Measurements from ENCODE around the gene THAP7. TPM values are rescaled to one million over a fixed set of nuclear protein-coding genes. Genes with fewer than 3 reads are reported as not detected.

THAP7 gene
- total and polyA plus RNA-seq, 2 of the 4 experiments (the other 2 are of a cell fraction), result 14.2 to 19.8 TPM

GRCh38 chr22:20988573-20989322, 13.2 kb downstream of the THAP7 start:
- no peak overlapping the region for H3K4me3 ChIP-seq (ENCODE audit: insufficient read depth, low read depth, low read length)
- H3K4me1 ChIP-seq (ENCODE audit: control insufficient read depth, insufficient read depth, low read length), result no peaks in the 10 kb centered on the region
- no peak overlapping the region for H3K9ac ChIP-seq (ENCODE audit: low read depth, low read length)
- no peaks in the 10 kb centered on the region for H3K9me3 ChIP-seq (ENCODE audit: control insufficient read depth, insufficient read depth, low read length)
- H3K79me1 ChIP-seq (ENCODE audit: low read depth in 1 of 2, low read length in 2 of 2), result peaks cover 6 to 22% of the 10 kb centered on the region in 2 experiments; a peak in 3 of 4 replicates
- H3K9me1 ChIP-seq (ENCODE audit: insufficient read depth, low read length), result 0 out of 2 replicates have a peak, but pooled peaks cover under 1% of the 10 kb centered on the region
- H3K4ac ChIP-seq (ENCODE audit: low read depth, low read length), result no peak overlapping the region
- POLR2A ChIA-PET (ENCODE audit: unreplicated experiment), result no interaction called here
- no peak for ATAC-seq (ENCODE audit: low read depth)
- no peak overlapping the region for H3K18ac ChIP-seq (ENCODE audit: low read depth, low read length)
- no peak overlapping the region for H2BK120ac ChIP-seq (ENCODE audit: low read depth, low read length)
- H3K56ac ChIP-seq (ENCODE audit: extremely low read depth, insufficient read depth, low read length), result no peak overlapping the region
- no peak for DNase-seq
- in situ Hi-C loops (cut with MboI; ENCODE audit: low sequenced_read_pairs), result no loop called here
- dilution Hi-C loops (cut with HindIII; ENCODE audit: low sequenced_read_pairs, unreplicated experiment), result no loop called here
- no peak for TF ChIP-seq MAZ (IDR thresholded peaks at IDR 0.05; ENCODE audit: borderline replicate concordance, low read depth, low read length)
- no peak for TF ChIP-seq CHD1 (IDR thresholded peaks at IDR 0.05; ENCODE audit: low read depth, low read length)
- TF ChIP-seq, protein P1, sequence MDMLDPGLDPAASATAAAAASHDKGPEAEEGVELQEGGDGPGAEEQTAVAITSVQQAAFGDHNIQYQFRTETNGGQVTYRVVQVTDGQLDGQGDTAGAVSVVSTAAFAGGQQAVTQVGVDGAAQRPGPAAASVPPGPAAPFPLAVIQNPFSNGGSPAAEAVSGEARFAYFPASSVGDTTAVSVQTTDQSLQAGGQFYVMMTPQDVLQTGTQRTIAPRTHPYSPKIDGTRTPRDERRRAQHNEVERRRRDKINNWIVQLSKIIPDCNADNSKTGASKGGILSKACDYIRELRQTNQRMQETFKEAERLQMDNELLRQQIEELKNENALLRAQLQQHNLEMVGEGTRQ (IDR thresholded peaks at IDR 0.05; ENCODE audit: low read depth, low read length), result no peak
- TF ChIP-seq MXI1 (IDR thresholded peaks at IDR 0.05; ENCODE audit: borderline replicate concordance, low read depth, low read length), result no peak
- TF ChIP-seq RAD21 (IDR thresholded peaks at IDR 0.05; ENCODE audit: low read length), result no peak
- TF ChIP-seq CEBPB (IDR thresholded peaks at IDR 0.05; ENCODE audit: low read depth, low read length), result no peak
- TF ChIP-seq RFX5 (IDR thresholded peaks at IDR 0.05; ENCODE audit: low read depth, low read length), result no peak
- TF ChIP-seq SMC3 (IDR thresholded peaks at IDR 0.05; ENCODE audit: low read depth, low read length), result no peak
- no peak for TF ChIP-seq FOS (IDR thresholded peaks at IDR 0.05; ENCODE audit: low read depth, low read length)
- no peak for TF ChIP-seq POLR2A (IDR thresholded peaks at IDR 0.05; ENCODE audit: low read depth, low read length)
- no peak for TF ChIP-seq RCOR1 (IDR thresholded peaks at IDR 0.05; ENCODE audit: insufficient replicate concordance, low read length)
- TF ChIP-seq MAFK (IDR thresholded peaks at IDR 0.05; ENCODE audit: low read depth, low read length), result no peak
- TF ChIP-seq NFE2L2 (IDR thresholded peaks at IDR 0.05; ENCODE audit: low read depth, low read length), result no peak
- TF ChIP-seq BHLHE40 (IDR thresholded peaks at IDR 0.05; ENCODE audit: low read depth, low read length), result no peak
- TF ChIP-seq, protein P2, sequence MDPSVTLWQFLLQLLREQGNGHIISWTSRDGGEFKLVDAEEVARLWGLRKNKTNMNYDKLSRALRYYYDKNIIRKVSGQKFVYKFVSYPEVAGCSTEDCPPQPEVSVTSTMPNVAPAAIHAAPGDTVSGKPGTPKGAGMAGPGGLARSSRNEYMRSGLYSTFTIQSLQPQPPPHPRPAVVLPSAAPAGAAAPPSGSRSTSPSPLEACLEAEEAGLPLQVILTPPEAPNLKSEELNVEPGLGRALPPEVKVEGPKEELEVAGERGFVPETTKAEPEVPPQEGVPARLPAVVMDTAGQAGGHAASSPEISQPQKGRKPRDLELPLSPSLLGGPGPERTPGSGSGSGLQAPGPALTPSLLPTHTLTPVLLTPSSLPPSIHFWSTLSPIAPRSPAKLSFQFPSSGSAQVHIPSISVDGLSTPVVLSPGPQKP (IDR thresholded peaks at IDR 0.05; ENCODE audit: borderline replicate concordance, low read depth, low read length), result no peak
- TF ChIP-seq CTCF (conservative IDR thresholded peaks at IDR 0.05; ENCODE audit: low read depth, low read length), result no peak
- no peak overlapping the region for H4K91ac ChIP-seq (ENCODE audit: insufficient read depth, low read depth, low read length)
- H3K27me3 ChIP-seq (ENCODE audit: control insufficient read depth, insufficient read depth, low read length), result no peaks in the 10 kb centered on the region
- no peak overlapping the region for H2BK15ac ChIP-seq (ENCODE audit: low read depth, low read length)
- no peak overlapping the region for H3K23ac ChIP-seq (ENCODE audit: low read depth, low read length)
- no peak overlapping the region for H2AK5ac ChIP-seq (ENCODE audit: low read depth, low read length)
- no peak overlapping the region for H3K4me2 ChIP-seq (ENCODE audit: low read depth, low read length)
- H2AFZ ChIP-seq (replicated peaks; ENCODE audit: low read length, poor library complexity), result no peak overlapping the region
- H2BK5ac ChIP-seq (ENCODE audit: low read depth, low read length, poor library complexity, severe bottlenecking), result no peak overlapping the region
- H4K8ac ChIP-seq (ENCODE audit: low read depth in 2 of 2, low read length in 2 of 2), result no peak overlapping the region
- CTCF ChIA-PET, result no interaction called here
- no peak overlapping the region for H3K14ac ChIP-seq (replicated peaks; ENCODE audit: low read depth, low read length)
- WGBS, 2 experiments (ENCODE audit: extremely low coverage in 2 of 2, insufficient read length in 1 of 2), result no CpG with 5 or more reads among the region's 16 CpGs
- no peak overlapping the region for H4K5ac ChIP-seq (ENCODE audit: low read depth, low read length)
- intact Hi-C loops (cut with micrococcal nuclease), result no loop called here
- no peak overlapping the region for H2BK20ac ChIP-seq (ENCODE audit: low read depth, low read length)
- no peaks in the 10 kb centered on the region for H4K20me1 ChIP-seq (ENCODE audit: insufficient read depth, low read length)
- no TSS peak for BruUV-seq (replicated peaks)
- H3K36me3 ChIP-seq (ENCODE audit: control insufficient read depth, insufficient read depth, low read length), result peaks cover 62% of the 10 kb centered on the region
- no peak overlapping the region for H3K27ac ChIP-seq (ENCODE audit: insufficient read depth, low read length)
- H2AK9ac ChIP-seq (replicated peaks; ENCODE audit: low read depth, low read length, poor library complexity), result no peak overlapping the region
